Sigmoid colon (tissue), 7 donors: Measurements from ENCODE around the gene MERTK. TPM values are rescaled to one million over a fixed set of nuclear protein-coding genes. Genes with fewer than 3 reads are reported as not detected.
"Not testable (repeated sequence)": the region's sequence is repeated elsewhere in the genome, so short reads cannot be mapped to it uniquely, and the experiment has no call there.

Experiments
- DNase-seq: peaks from one replicate; pipeline ENCODE4 v3.0.0-alpha.2; 2019
- H3K27ac ChIP-seq, 4 donors: fragments of 200-600 bp; sonication (generic); one replicate each; pipeline ENCODE4 v1.5.1; 2016 to 2019; ENCODE audit warnings: mild to moderate bottlenecking in 1 of 4
- H3K27me3 ChIP-seq, 3 donors: fragments of 200-600 bp; sonication (generic); one replicate each; pipeline ENCODE4 v1.5.1; 2019; ENCODE audit warnings: mild to moderate bottlenecking in 1 of 3
- H3K36me3 ChIP-seq, 4 donors: fragments of 200-600 bp; sonication (generic); one replicate each; pipeline ENCODE4 v1.5.1; 2016 to 2019
- H3K4me1 ChIP-seq, 4 donors: fragments of 200-600 bp; sonication (generic); one replicate each; pipeline ENCODE4 v1.5.1; 2017 to 2019
- H3K4me3 ChIP-seq, 4 donors: fragments of 200-600 bp; sonication (generic); one replicate each; pipeline ENCODE4 v1.5.1; 2017 to 2019; ENCODE audit warnings: mild to moderate bottlenecking in 2 of 4, moderate library complexity in 1 of 4
- H3K9me3 ChIP-seq, 4 donors: fragments of 200-600 bp in 3 of 4; sonication (generic) in 3 of 4; one replicate each; pipeline versions ENCODE4 v1.5.1 to v1.6.1; 2013 to 2019
- EP300 ChIP-seq, 4 donors: sonication (generic); formaldehyde crosslinking; IDR thresholded peaks; one replicate each; pipeline ENCODE4 v1.6.1; 2017; ENCODE audit warnings: antibody characterized with exemption in 4 of 4
- POLR2A ChIP-seq, 2 donors: fragments of 450-650 bp; IDR thresholded peaks; one replicate each; pipeline ENCODE4 v1.6.1; 2016; ENCODE audit warnings: antibody characterized with exemption in 2 of 2, mild to moderate bottlenecking in 2 of 2, moderate library complexity in 2 of 2
- POLR2AphosphoS5 ChIP-seq, 4 donors: sonication (generic); formaldehyde crosslinking; IDR thresholded peaks; one replicate each; pipeline ENCODE4 v1.6.1; 2017; ENCODE audit warnings: antibody characterized with exemption in 4 of 4
- WGBS, 2 donors: extraction: QIAGEN DNeasy Blood & Tissue Kit; methylation state at CpG; one replicate each; pipeline ENCODE4 v1.1.7; 2013; 5-methylcytosine and 5-hydroxymethylcytosine counted together
- intact Hi-C: fragments of 100-400 bp; cut with DNase I; formaldehyde crosslinking; loops from one replicate; pipeline ENCODE4 v1.15.1; 2023
- polyA plus RNA-seq, 3 donors: library from polyadenylated mRNA; stranded (reverse); fragments of 200-250 nt; gene quantifications; one replicate each; pipeline ENCODE4 v1.2.3, GENCODE V29; 2013
- total RNA-seq, 4 donors: library from RNA; depleted of rRNA; stranded (reverse); fragments of >200 nt; gene quantifications; one replicate each; pipeline ENCODE4 v1.1.0, GENCODE V29; 2016
- TF ChIP-seq, protein P1 (sequence below), 4 experiments: fragments of 450-650 bp in 3 of 4; fragments of 200-600 bp in 1 of 4; IDR thresholded peaks; one replicate each; pipeline ENCODE4 v1.5.1; 2016 to 2019; ENCODE audit warnings: antibody characterized with exemption in 4 of 4, mild to moderate bottlenecking in 3 of 4, moderate library complexity in 2 of 4
- donor health status: healthy with polysubstance abuse.
- donor health status: Bipolar disorder and iron deficiency.
- donor health status: healthy.

The MERTK gene
- total and polyA plus RNA-seq, 7 donors: 2.4 to 31.6 (median 14.4) TPM

DNA sequence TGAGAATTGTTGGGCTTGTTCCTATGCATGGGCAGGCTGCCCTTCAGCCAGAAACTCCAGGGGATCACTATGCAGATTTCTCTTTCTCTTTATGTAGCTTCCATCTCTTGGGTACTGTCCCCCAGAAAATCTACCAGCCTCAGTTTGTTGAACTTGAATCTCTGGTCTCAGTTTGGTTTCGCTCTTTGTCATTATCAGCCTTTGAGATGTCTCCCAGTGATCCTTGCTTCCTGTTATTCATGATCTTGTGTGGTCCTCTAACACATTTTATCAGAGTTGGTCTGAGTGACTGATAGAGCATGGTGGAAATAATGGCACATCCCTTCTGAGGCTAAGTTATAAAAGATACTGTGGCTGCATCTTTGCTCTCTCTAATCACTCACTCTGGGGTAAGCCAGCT, 164.5 kb downstream of the MERTK start:
- H3K27ac ChIP-seq: no peak overlapping the region
- H3K4me3 ChIP-seq: no peak overlapping the region
- peaks cover 0 to 8% (median 4%) of the 10 kb centered on the region in 4 donors for H3K4me1 ChIP-seq
- H3K27me3 ChIP-seq: no peaks in the 10 kb centered on the region
- WGBS, 2 donors: 96 to 97% methylated on average over 1 of the region's 1 CpG
- no peak for DNase-seq
- intact Hi-C loops: no loop called here
- H3K36me3 ChIP-seq: peaks cover 0 to 75% (median 3%) of the 10 kb centered on the region in 4 donors
- H3K9me3 ChIP-seq: no peaks in the 10 kb centered on the region
- TF ChIP-seq POLR2AphosphoS5 (IDR thresholded peaks at IDR 0.05) (no peak), EP300 (IDR thresholded peaks at IDR 0.05) (no peak), POLR2A (IDR thresholded peaks at IDR 0.05) (no peak)
- TF ChIP-seq, protein P1, sequence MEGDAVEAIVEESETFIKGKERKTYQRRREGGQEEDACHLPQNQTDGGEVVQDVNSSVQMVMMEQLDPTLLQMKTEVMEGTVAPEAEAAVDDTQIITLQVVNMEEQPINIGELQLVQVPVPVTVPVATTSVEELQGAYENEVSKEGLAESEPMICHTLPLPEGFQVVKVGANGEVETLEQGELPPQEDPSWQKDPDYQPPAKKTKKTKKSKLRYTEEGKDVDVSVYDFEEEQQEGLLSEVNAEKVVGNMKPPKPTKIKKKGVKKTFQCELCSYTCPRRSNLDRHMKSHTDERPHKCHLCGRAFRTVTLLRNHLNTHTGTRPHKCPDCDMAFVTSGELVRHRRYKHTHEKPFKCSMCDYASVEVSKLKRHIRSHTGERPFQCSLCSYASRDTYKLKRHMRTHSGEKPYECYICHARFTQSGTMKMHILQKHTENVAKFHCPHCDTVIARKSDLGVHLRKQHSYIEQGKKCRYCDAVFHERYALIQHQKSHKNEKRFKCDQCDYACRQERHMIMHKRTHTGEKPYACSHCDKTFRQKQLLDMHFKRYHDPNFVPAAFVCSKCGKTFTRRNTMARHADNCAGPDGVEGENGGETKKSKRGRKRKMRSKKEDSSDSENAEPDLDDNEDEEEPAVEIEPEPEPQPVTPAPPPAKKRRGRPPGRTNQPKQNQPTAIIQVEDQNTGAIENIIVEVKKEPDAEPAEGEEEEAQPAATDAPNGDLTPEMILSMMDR (IDR thresholded peaks at IDR 0.05): no peak

DNA sequence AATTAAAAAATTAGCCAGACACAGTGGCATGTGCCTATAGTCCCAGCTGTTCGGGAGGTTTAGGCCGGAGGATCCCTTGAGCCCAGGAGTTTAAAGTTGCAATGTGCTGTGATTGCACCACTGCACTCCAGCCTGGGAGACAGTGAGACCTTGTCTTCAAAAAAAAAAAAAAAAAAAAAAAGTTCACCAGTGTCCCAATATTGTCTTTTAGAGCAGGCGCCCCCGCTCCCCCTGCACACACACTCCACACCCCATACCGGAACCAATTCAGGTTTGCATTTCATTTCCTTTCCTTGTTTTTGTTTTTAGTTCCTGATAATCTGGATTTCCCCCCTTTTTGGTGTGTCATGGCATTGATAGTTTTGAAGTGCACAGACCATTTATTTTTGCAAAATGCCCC, 167.1 kb downstream of the MERTK start:
- intact Hi-C loops: no loop called here
- Histone ChIP-seq H3K27me3 (no peaks in the 10 kb centered on the region), H3K27ac (no peak overlapping the region), H3K4me1 (no peaks in the 10 kb centered on the region), H3K4me3 (no peak overlapping the region), H3K36me3 (peaks cover 0 to 91% (median 8%) of the 10 kb centered on the region in 4 donors), H3K9me3 (no peaks in the 10 kb centered on the region)
- TF ChIP-seq, protein P1 (IDR thresholded peaks at IDR 0.05): no peak
- no peak for TF ChIP-seq POLR2AphosphoS5 (IDR thresholded peaks at IDR 0.05)
- TF ChIP-seq POLR2A (IDR thresholded peaks at IDR 0.05): no peak
- TF ChIP-seq EP300 (IDR thresholded peaks at IDR 0.05): no peak
- no peak for DNase-seq
- WGBS, 2 donors: 77 to 95% methylated on average over 5 of the region's 5 CpGs

- no peak for DNase-seq
- Histone ChIP-seq H3K9me3 (no peaks in the 10 kb centered on the region), H3K36me3 (peaks cover 0 to 93% (median 8%) of the 10 kb centered on the region in 4 donors), H3K4me1 (no peaks in the 10 kb centered on the region), H3K4me3 (no peak overlapping the region), H3K27me3 (no peaks in the 10 kb centered on the region), H3K27ac (no peak overlapping the region)
- WGBS, 2 donors: 55 to 81% methylated on average over 1 of the region's 1 CpG
- intact Hi-C loops: no loop called here
- TF ChIP-seq EP300 (IDR thresholded peaks at IDR 0.05) (no peak), POLR2AphosphoS5 (IDR thresholded peaks at IDR 0.05) (no peak), POLR2A (IDR thresholded peaks at IDR 0.05) (no peak)
- TF ChIP-seq, protein P1 (IDR thresholded peaks at IDR 0.05): no peak
Measured at GRCh38 chr2:112065966-112066365, 167.6 kb downstream of the MERTK start.

- DNase-seq, H3K4me3 ChIP-seq, H3K27me3 ChIP-seq, intact Hi-C loops, H3K4me1 ChIP-seq, H3K27ac ChIP-seq, H3K9me3 ChIP-seq: not testable (repeated sequence)
- H3K36me3 ChIP-seq: peaks cover 0 to 67% (median 8%) of the 10 kb centered on the region in 4 donors
Measured at GRCh38 chr2:112069794-112070193, 171.4 kb downstream of the MERTK start.

DNA sequence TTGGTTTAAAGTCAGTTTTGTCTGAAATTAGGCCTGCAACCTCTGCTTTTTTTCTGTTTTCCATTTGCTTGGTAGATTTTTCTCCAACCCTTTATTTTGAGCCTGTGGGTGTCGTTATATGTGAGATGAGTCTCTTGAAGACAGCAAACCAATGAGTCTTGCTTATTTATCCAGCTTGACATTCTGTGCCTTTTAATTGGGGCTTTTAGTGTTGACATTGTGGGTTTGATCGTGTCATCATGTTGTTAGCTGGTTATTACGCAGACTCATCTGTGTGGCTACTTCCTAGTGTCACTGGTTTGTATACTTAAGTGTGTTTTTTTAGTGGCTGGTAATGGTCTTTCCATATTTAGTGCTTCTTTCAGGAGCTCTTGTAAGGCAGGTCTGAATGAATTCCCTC, 175.5 kb downstream of the MERTK start:
- TF ChIP-seq POLR2AphosphoS5 (IDR thresholded peaks at IDR 0.05) (no peak), POLR2A (IDR thresholded peaks at IDR 0.05) (no peak), EP300 (IDR thresholded peaks at IDR 0.05) (no peak)
- TF ChIP-seq, protein P1 (IDR thresholded peaks at IDR 0.05): no peak
- Histone ChIP-seq H3K4me3 (no peak overlapping the region), H3K27ac (no peak overlapping the region), H3K9me3 (no peaks in the 10 kb centered on the region), H3K36me3 (peaks cover 0 to 49% (median 9%) of the 10 kb centered on the region in 4 donors), H3K27me3 (no peaks in the 10 kb centered on the region), H3K4me1 (no peaks in the 10 kb centered on the region)
- no peak for DNase-seq
- WGBS, 2 donors: 46 to 81% methylated on average over 3 of the region's 3 CpGs
- intact Hi-C loops: no loop called here
